Measurements from ENCODE around the gene ZNF490.
"Not testable (repeated sequence)": the region's sequence is repeated elsewhere in the genome, so short reads cannot be mapped to it uniquely, and the experiment has no call there.

The ZNF490 gene

DNA sequence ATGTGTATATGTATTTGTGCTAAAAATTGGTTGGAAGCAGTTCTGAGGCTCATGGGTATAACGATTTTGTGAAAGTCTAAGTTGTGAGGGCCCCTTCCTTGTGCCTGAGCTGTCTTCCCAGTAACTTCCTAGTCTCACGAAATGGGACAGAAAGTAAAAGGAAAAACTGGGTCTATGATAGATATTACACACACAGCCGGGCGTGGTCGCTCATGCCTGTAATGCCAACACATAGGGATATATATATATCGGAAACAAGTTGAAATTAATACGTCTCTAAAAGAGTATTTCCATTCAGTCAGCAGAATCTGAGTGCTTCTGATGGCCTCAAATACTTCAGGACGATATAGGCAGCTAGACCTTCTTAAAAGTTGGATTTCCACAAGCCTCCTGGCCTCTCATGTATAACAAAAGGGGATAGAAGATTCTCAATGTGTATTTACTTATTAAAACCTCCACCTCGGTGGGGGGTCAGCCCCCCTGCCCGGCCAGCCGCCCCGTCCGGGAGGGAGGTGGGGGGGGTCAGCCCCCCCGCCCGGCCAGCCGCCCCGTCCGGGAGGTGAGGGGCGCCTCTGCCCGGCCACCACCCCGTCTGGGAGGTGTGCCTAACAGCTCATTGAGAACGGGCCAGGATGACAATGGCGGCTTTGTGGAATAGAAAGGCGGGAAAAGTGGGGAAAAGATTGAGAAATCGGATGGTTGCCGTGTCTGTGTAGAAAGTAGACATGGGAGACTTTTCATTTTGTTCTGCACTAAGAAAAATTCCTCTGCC lies 10.8 kb upstream of the ZNF490 start:
- DNase-seq (ENCODE audit: low spot score), result not testable (repeated sequence)

- no peak for DNase-seq (ENCODE audit: low spot score)
Measured at GRCh38 chr19:12617646-12618045, 7.0 kb upstream of the ZNF490 start.

DNA sequence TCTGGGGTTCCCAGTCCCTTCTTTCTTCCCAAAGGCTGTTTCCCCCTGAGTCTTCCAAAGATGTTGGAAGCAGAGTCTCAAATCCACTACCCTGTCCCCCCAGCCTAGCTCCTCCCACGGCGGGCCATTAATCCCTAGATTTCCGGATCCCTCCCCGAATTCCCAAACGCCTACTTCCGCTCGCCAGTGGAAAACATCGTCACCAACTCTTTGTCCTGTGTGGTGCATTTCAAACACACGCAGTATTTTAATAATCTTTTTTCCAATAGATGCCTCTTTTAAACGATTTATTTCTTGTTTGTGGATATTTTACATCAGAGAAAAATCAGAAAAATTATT lies 717 bp upstream of the ZNF490 start:
- DNase-seq (ENCODE audit: low spot score), result no peak

GRCh38 chr19:12607631-12608030 lies 3.0 kb downstream of the ZNF490 start:
- DNase-seq (ENCODE audit: low spot score), result no peak

DNA sequence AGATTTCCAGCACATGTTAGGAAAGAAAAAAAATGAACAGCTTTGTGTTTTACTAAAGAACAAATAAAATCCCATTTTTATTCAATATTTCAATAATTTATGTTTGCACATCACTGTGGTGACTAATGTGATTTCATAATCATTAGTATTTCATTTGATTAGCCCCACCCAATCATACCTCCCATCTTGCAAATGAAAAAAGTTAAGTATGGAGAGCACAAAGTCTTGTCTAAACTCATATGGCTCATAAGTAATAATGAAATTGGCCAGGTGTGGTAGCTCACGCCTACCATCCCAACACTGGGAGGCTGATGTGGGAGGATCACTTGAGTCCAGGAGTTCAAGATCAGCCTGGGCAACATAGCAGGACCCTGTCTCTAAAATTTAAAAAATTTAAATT lies 3.8 kb downstream of the ZNF490 start:
- DNase-seq (ENCODE audit: low spot score), result no peak

DNA sequence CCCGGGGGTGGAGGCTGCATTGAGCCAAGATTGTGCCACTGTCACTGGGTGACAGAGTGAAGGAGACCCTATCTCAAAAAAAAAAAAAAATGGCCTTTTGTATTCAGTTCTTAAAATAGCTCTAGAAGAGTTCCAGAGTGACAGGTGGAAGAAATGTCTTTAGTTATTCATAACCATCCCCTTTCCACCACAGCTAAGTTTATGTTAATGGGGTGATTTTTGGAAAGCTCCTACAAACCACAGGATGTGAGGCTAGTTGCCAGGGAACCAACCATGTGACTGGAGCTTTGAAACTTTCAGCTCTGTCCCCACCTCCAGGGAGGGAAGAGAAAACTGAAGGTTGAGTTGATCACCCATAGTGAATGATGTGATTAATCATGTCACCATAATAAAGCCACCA lies 6.9 kb downstream of the ZNF490 start:
- DNase-seq (ENCODE audit: low spot score), result no peak

GRCh38 chr19:12597594-12597993 lies 13.0 kb downstream of the ZNF490 start:
- no peak for DNase-seq (ENCODE audit: low spot score)

DNA sequence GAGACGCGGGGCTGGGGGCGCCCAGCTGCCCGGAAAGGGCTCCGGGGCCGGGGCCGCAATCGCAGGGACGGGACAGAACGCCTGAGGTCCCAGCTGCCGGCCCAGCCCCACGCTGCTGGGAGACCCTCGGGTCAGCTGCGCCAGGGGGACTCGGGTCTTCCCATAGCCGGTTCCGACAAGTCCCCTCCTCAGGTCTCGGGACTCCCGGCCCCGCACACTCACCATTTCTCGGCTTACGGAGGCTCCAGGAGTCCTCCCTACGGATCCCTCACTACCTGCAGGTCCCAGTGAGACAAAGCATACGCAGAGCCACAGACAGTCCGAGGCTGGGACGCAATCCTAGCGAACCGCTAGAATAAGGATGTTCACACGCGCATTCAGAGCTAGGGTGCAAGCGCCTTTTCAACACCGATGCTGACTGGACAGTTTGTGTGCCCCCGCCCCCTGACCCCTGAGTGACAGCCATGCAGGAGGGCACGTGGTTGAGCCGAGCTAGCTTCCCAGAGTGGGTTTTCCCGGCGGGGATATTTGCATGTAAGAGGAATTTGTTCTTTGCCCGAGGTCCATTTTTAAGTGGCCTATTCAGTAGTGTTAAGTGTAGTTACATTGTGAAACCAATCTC lies 13.6 kb downstream of the ZNF490 start:
- no peak for DNase-seq (ENCODE audit: low spot score)

DNA sequence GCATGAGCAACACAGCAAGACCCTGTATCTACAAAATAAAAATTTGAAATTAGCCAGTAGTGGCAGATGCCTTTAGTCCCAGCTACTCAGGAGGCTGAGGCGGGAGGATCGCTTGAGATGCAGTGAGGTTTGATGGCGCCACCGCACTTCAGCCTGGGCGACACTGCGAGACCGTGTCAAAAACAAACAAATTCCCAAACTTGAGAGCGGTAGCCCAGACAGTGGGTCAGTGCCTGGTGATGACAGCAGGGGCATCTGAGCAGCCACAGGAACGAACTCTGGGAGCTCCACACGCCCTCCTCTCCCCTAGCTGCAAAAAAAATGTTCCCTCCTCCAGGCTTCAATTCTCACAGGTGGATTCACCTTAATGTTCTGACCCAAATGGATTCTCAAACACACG lies 14.1 kb downstream of the ZNF490 start:
- DNase-seq (ENCODE audit: low spot score), result no peak

DNA sequence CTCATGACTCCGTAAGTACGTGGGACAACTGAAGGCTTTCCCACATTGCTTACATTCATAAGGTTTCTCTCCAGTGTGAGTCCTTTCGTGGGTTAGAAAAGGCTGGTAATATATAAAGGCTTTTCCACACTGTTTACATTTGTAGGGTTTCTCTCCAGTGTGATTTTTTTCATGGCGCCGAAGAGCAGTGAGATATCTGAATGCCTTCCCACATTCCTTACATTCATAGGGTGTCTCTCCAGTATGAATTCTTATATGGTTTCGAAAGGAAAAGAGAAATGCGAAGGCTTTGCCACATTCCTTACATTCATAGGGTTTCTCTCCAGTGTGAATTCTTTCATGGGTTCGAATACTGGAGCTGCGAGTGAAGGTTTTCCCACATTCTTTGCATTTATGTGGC lies 29.5 kb downstream of the ZNF490 start:
- DNase-seq (ENCODE audit: low spot score), result no peak

DNA sequence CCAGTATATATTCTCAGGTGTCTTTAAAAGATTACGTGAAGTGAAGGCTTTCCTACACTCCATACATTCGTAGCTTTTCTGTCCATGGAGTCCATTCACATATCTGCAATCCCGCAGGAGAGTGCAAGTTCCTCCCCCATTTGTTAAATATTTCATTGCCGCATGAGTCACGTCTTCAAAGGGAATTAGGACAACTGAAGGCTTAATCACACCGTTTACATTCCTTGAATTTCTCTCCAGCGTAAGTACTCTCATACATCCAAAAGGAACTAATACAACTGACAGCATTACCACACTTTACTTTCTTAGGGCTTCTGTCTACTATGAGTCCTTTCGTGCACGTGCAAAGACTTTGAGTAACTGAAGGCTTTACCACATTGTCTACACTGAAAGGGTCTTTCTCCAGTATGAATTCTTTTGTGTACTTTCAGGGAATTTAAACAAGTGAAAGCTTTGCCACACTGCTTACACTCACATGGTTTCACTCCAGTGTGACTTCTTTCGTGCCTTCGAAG lies 30.4 kb downstream of the ZNF490 start:
- no peak for DNase-seq (ENCODE audit: low spot score)

DNA sequence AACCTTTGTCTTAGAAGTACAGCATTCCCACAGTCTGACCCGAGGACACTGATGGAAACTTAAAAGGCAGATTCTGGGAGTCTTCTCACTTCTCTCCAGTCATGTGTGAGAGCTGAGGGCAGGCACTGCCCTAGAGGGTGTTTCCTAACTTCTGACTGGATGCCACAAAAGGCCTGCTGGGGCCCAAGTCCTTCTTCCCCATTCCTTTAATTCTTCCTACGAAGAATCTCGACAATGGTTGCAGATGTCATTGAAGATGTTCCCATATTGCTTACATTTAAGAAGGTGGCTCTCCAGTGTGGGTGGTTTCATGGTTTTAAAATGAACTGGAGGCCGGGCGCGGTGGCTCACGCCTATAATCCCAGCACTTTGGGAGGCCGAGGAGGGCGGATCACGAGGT lies 32.0 kb downstream of the ZNF490 start:
- DNase-seq (ENCODE audit: low spot score), result no peak

DNA sequence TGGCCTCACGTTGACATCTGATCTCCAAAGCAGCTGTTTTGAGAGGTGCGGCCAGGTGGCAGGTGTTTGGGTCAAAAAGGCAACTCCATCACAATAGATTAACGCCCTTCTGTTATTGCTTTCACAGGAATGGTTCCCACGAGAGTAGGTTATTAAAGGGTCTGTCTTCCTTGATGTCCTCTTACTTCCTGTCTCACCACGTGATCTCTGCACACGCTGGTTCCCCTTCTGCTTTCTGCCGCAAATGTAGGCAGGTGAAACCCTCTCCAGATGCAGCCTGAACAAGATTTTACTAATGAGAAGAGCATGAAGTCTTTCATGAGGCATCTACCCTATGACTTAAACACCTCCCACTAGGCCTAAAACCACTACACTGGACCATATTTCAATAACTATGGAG lies 36.6 kb downstream of the ZNF490 start:
- peak; percentile 66 for DNase-seq (ENCODE audit: low spot score)

GRCh38 chr19:12567951-12568350 lies 42.7 kb downstream of the ZNF490 start:
- no peak for DNase-seq (ENCODE audit: low spot score)

- DNase-seq (ENCODE audit: low spot score), result not testable (repeated sequence)
Measured at GRCh38 chr19:12566380-12566779, 44.2 kb downstream of the ZNF490 start.

GRCh38 chr19:12564016-12564664 lies 46.5 kb downstream of the ZNF490 start:
- DNase-seq (ENCODE audit: low spot score), result peak; percentile 90

GRCh38 chr19:12555456-12555930 lies 55.1 kb downstream of the ZNF490 start:
- DNase-seq (ENCODE audit: low spot score), result no peak

DNA sequence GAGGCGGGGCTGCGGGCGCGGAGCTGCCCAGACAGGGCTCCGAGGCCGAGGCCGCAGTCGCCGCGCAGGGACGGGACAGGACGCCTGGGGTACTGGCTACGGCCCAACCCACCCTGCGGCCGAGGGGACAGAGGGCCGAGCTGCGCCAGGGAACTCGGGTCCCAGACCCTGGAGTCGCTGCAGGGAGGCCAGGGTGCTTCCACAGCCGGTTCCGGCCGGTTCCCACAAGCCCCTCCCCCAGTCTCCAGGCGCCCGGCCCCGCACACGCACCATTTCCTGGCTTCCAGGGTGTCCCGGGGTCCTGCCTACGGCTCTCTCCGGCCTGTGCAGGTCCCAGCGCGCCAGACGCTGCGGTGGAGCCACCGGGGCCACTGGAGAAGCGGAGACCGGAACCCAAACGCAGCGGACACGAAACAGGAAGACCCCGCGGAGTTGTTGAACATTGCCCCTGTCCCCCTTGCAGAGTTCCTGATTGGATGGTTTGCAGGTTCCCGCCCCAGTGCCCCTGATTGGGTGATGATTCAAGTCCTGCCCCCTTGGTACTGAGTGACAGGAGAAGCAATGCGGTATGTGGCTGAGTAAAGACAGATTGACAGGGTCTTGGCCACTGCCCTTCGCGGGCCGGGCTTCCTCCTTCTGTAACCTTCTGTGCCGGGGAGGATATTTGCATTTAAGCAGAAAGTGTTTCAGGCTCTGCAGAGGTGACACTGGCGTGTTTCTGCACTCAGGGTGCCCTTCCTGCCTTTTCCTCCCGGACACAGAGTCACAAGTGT lies 59.4 kb downstream of the ZNF490 start, which contains the start of gene ZNF564:
TSS of gene ZNF564 (minus strand) at position 423 of the 773 bp plus-strand sequence. CDS start at position 273, 150 bp downstream.
- DNase-seq (ENCODE audit: low spot score), result peak; percentile 98

- no peak for DNase-seq (ENCODE audit: low spot score)
Measured at GRCh38 chr19:12546903-12547302, 63.7 kb downstream of the ZNF490 start.

DNA sequence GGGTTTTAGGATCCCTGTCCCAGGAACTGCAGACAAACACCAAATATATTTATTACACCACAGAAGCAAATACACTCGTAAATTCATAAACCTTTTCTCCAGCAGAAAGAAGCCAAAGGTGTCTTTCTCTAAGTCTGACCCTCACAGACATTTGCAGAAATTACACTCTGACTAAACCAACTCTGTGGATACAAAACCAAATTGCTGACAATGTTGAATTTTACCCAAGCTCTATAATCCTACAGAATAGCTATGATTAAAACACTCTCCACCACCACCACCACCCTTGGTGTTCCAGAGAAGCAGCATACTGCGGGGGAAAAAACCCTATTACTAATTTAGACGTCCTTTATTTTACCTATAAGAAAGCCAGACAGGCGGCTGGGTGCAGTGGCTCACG lies 64.5 kb downstream of the ZNF490 start:
- DNase-seq (ENCODE audit: low spot score), result no peak

GRCh38 chr19:12545267-12545666 lies 65.3 kb downstream of the ZNF490 start:
- no peak for DNase-seq (ENCODE audit: low spot score)

DNA sequence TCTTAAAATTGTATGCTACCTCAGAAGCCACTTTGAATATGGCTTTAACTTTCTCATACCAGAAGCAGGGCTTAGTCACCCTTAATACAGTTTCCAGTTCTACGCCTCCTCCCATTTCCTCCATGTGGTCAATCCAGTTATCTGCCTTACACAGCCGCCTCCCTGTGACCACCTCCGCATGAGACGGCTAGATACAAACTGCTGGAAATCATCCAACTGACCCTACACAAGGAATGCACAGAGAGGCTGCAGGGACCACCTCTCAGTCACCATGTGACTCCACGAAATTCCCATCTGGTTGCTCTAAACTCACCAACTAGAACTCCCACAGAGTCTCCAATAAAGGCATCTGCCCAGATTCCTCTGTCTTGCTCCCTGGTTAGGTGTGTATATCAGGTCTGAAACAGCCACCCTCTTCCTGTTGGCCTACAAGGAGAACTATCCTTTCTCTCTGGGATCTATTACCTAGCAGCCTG lies 66.2 kb downstream of the ZNF490 start:
- no peak for DNase-seq (ENCODE audit: low spot score)
